ENCODE results near the gene AZI2. TPM values are rescaled to one million over a fixed set of nuclear protein-coding genes. Genes with fewer than 3 reads are reported as not detected.

AZI2 gene
- polyA plus RNA-seq, 3 donors, result 57.4 to 134 (median 99.3) TPM

DNA sequence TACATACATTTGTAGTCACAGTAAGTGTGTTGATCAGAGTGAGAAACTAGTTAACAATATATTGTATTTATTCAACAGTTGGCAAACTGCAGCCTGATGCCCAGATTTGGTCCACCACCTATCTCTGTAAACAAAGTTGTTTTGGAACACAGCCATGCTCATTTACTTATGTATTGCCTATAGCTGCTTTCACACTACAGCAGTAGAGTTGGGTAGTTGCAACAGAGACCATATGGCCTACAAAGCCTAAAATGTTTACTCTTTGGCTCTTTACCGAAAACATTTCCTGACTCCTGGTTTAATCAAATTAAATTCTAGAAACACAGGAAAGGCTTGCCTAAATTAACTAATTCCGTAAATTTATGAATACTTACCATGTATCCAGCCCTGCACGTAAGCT is 67.8 kb downstream of the AZI2 start:
- intact Hi-C loops (cut with micrococcal nuclease), result no loop called here
- H3K4me2 ChIP-seq (replicated peaks; ENCODE audit: extremely low read depth, low read length, poor library complexity, severe bottlenecking), result no peak overlapping the region
- H3K4me3 ChIP-seq (replicated peaks in 1 of 3; ENCODE audit: low read depth in 2 of 3, low read length in 3 of 3), result no peak overlapping the region
- Mint-ChIP-seq H3K27me3 (ENCODE audit: low read depth in 3 of 3) (peaks cover 0 to 1% (median 0%) of the 10 kb centered on the region in 3 donors), H3K4me3 (no peak overlapping the region), H3K27ac (no peak overlapping the region), H3K36me3 (peaks cover 19 to 31% of the 10 kb centered on the region in 2 donors), H3K4me1 (peaks cover 10% of the 10 kb centered on the region), H3K9me3 (peaks cover 0 to 2% (median 0%) of the 10 kb centered on the region in 7 donors)
- TF ChIP-seq, protein P1, sequence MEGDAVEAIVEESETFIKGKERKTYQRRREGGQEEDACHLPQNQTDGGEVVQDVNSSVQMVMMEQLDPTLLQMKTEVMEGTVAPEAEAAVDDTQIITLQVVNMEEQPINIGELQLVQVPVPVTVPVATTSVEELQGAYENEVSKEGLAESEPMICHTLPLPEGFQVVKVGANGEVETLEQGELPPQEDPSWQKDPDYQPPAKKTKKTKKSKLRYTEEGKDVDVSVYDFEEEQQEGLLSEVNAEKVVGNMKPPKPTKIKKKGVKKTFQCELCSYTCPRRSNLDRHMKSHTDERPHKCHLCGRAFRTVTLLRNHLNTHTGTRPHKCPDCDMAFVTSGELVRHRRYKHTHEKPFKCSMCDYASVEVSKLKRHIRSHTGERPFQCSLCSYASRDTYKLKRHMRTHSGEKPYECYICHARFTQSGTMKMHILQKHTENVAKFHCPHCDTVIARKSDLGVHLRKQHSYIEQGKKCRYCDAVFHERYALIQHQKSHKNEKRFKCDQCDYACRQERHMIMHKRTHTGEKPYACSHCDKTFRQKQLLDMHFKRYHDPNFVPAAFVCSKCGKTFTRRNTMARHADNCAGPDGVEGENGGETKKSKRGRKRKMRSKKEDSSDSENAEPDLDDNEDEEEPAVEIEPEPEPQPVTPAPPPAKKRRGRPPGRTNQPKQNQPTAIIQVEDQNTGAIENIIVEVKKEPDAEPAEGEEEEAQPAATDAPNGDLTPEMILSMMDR (IDR thresholded peaks at IDR 0.05), result no peak
- DNase-seq, result no peak
- H3K36me3 ChIP-seq (replicated peaks in 1 of 2; ENCODE audit: control insufficient read depth in 1 of 2, insufficient read depth in 2 of 2, low read length in 2 of 2), result peaks cover 0 to 3% of the 10 kb centered on the region in 2 donors
- no peaks in the 10 kb centered on the region for H3K79me2 ChIP-seq (ENCODE audit: insufficient read depth, low read length)
- no CpG with 5 or more reads among the region's 3 CpGs for WGBS (ENCODE audit: insufficient coverage)
- H4K20me1 ChIP-seq (ENCODE audit: insufficient read depth, low read length), result no peaks in the 10 kb centered on the region
- no peak overlapping the region for H3K9ac ChIP-seq (ENCODE audit: insufficient read depth, low read length, poor library complexity, severe bottlenecking)
- no peaks in the 10 kb centered on the region for H3K9me3 ChIP-seq (replicated peaks in 1 of 2; ENCODE audit: control insufficient read depth in 1 of 2, insufficient read depth in 1 of 2, low read length in 2 of 2)
- no peaks in the 10 kb centered on the region for H3K4me1 ChIP-seq (ENCODE audit: control insufficient read depth in 1 of 2, insufficient read depth in 2 of 2, low read length in 2 of 2)
- no peak overlapping the region for H2AFZ ChIP-seq (ENCODE audit: insufficient read depth, low read depth, low read length, poor library complexity, severe bottlenecking)
- H3K27ac ChIP-seq (ENCODE audit: low read depth in 1 of 2, low read length in 2 of 2), result no peak overlapping the region
- H3K27me3 ChIP-seq (ENCODE audit: control insufficient read depth in 2 of 2, insufficient read depth in 2 of 2, low read length in 2 of 2), result no peaks in the 10 kb centered on the region

DNA sequence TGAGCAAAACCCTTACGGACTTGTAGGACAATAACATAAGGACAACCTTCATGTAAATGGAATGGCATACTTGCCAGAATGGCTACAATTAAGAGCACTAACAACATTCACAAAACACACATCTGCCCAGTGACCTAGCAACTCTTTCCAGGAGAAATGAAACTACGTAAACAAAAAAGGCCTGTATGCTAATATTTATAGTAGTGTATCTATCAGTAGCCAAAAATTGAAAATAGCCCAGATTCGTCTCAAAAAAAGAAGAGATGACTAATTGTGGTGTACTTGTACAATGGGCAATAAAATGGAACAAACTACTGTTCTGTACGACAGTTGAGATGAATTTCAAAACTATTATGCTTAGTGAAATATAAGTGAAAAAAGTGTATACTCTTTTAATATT is 68.9 kb downstream of the AZI2 start:
- H3K36me3 Mint-ChIP-seq, result peaks cover 28 to 41% of the 10 kb centered on the region in 2 donors
- Histone ChIP-seq H3K27ac (ENCODE audit: low read depth in 1 of 2, low read length in 2 of 2) (no peak overlapping the region), H3K79me2 (ENCODE audit: insufficient read depth, low read length) (no peaks in the 10 kb centered on the region), H3K9ac (ENCODE audit: insufficient read depth, low read length, poor library complexity, severe bottlenecking) (no peak overlapping the region), H2AFZ (ENCODE audit: insufficient read depth, low read depth, low read length, poor library complexity, severe bottlenecking) (no peak overlapping the region), H3K36me3 (replicated peaks in 1 of 2; ENCODE audit: control insufficient read depth in 1 of 2, insufficient read depth in 2 of 2, low read length in 2 of 2) (peaks cover 3 to 12% of the 10 kb centered on the region in 2 donors), H3K4me2 (replicated peaks; ENCODE audit: extremely low read depth, low read length, poor library complexity, severe bottlenecking) (no peak overlapping the region), H4K20me1 (ENCODE audit: insufficient read depth, low read length) (no peaks in the 10 kb centered on the region), H3K4me1 (ENCODE audit: control insufficient read depth in 1 of 2, insufficient read depth in 2 of 2, low read length in 2 of 2) (no peaks in the 10 kb centered on the region), H3K4me3 (replicated peaks in 1 of 3; ENCODE audit: low read depth in 2 of 3, low read length in 3 of 3) (no peak overlapping the region), H3K27me3 (ENCODE audit: control insufficient read depth in 2 of 2, insufficient read depth in 2 of 2, low read length in 2 of 2) (no peaks in the 10 kb centered on the region), H3K9me3 (replicated peaks in 1 of 2; ENCODE audit: control insufficient read depth in 1 of 2, insufficient read depth in 1 of 2, low read length in 2 of 2) (no peaks in the 10 kb centered on the region)
- H3K4me3 Mint-ChIP-seq, result no peak overlapping the region
- peaks cover 10% of the 10 kb centered on the region for H3K4me1 Mint-ChIP-seq
- H3K9me3 Mint-ChIP-seq, result peaks cover 0 to 2% (median 0%) of the 10 kb centered on the region in 7 donors
- intact Hi-C loops (cut with micrococcal nuclease), result no loop called here
- no peak for DNase-seq
- H3K27ac Mint-ChIP-seq, result no peak overlapping the region
- no CpG with 5 or more reads among the region's 4 CpGs for WGBS (ENCODE audit: insufficient coverage)
- peaks cover 0 to under 1% (median 0%) of the 10 kb centered on the region in 3 donors for H3K27me3 Mint-ChIP-seq (ENCODE audit: low read depth in 3 of 3)
- TF ChIP-seq, protein P1 (IDR thresholded peaks at IDR 0.05), result no peak

Measured in CD14-positive monocyte (primary cell).